OCI-LY7 (cell line): Measurements from ENCODE around the gene TGFB1I1. TPM values are rescaled to one million over a fixed set of nuclear protein-coding genes. Genes with fewer than 3 reads are reported as not detected.
"Not testable (repeated sequence)": the region's sequence is repeated elsewhere in the genome, so short reads cannot be mapped to it uniquely, and the experiment has no call there.

Source experiments
- BruUV-seq: library from RNA; stranded (reverse); fragments of 400-500 nt; replicated peaks from 2 replicates; lab custom pipeline; 2021; lab: Mats Ljungman, UMichigan
- CTCF ChIA-PET: fragments of 300-600 bp; sonication (Branson Sonifier 250); formaldehyde crosslinking; loops from one replicate; lab custom pipeline; 2022; ENCODE audit warnings: antibody characterized with exemption; ENCODE audit not compliant: unreplicated experiment; lab: Charles Lee
- POLR2A ChIA-PET: fragments of 300-600 bp; sonication (Branson Sonifier 250); formaldehyde crosslinking; loops from one replicate; lab custom pipeline; 2022; ENCODE audit warnings: antibody characterized with exemption; lab: Charles Lee
- DNase-seq: peaks from one replicate; pipeline ENCODE4 v3.0.0-alpha.2; 2015; ENCODE audit warnings: low spot score
- H2AFZ ChIP-seq: fragments of 200-600 bp; sonication (generic), shearing (Covaris generic); 2 replicates; pipeline ENCODE4 v1.6.1; 2014; ENCODE audit warnings: mild to moderate bottlenecking, antibody characterized with exemption, low read length, moderate library complexity
- H3K27ac ChIP-seq: fragments of 200-600 bp; sonication (generic); 2 replicates; pipeline ENCODE4 v1.5.1; 2014; ENCODE audit warnings: mixed run types, low read depth, mild to moderate bottlenecking, moderate library complexity, low read length, inconsistent platforms; ENCODE audit not compliant: poor library complexity, severe bottlenecking
- H3K36me3 ChIP-seq: fragments of 200-600 bp; sonication (generic); 2 replicates; pipeline ENCODE4 v1.6.1; 2014; ENCODE audit warnings: mild to moderate bottlenecking, antibody characterized with exemption, low read length, moderate library complexity, mixed read lengths; ENCODE audit not compliant: insufficient read depth
- H3K4me1 ChIP-seq: fragments of 200-600 bp; sonication (generic); 2 replicates; pipeline ENCODE4 v1.5.1; 2014; ENCODE audit warnings: mild to moderate bottlenecking, low read length; ENCODE audit not compliant: insufficient read depth, poor library complexity, severe bottlenecking
- H3K4me2 ChIP-seq: fragments of 200-600 bp; sonication (generic); 2 replicates; pipeline ENCODE4 v1.6.1; 2014; ENCODE audit warnings: mild to moderate bottlenecking, low read length
- H3K4me3 ChIP-seq: fragments of 200-600 bp; sonication (generic); 2 replicates; pipeline ENCODE4 v1.5.1; 2014; ENCODE audit warnings: mild to moderate bottlenecking, low read depth, low read length; ENCODE audit not compliant: poor library complexity, severe bottlenecking
- H3K79me2 ChIP-seq: fragments of 200-600 bp; sonication (generic); 2 replicates; pipeline ENCODE4 v1.6.1; 2016; ENCODE audit warnings: low read depth, mild to moderate bottlenecking, low read length, moderate library complexity, mixed read lengths; ENCODE audit not compliant: insufficient read depth
- H3K9me2 ChIP-seq: fragments of 200-600 bp; sonication (generic); 2 replicates; pipeline ENCODE4 v1.6.1; 2016; ENCODE audit warnings: mild to moderate bottlenecking, low read length, mixed read lengths; ENCODE audit not compliant: insufficient read depth
- H3K9me3 ChIP-seq: fragments of 200-600 bp; sonication (generic); 2 replicates; pipeline ENCODE4 v1.6.1; 2014; ENCODE audit warnings: mild to moderate bottlenecking, mixed run types, low read length, mixed read lengths
- H4K20me1 ChIP-seq: fragments of 200-600 bp; sonication (generic); 2 replicates; pipeline ENCODE4 v1.6.1; 2014; ENCODE audit warnings: mild to moderate bottlenecking, antibody characterized with exemption, low read length, moderate library complexity, mixed read lengths; ENCODE audit not compliant: insufficient read depth
- CTCF ChIP-seq: fragments of 200-600 bp; sonication (generic); conservative IDR thresholded peaks from 2 replicates; pipeline ENCODE4 v1.5.1; 2014; ENCODE audit warnings: mild to moderate bottlenecking, antibody characterized with exemption, low read length, moderate library complexity, mixed read lengths
- EZH2phosphoT487 ChIP-seq: fragments of 200-600 bp; sonication (generic); IDR thresholded peaks from 2 replicates; pipeline ENCODE4 v1.6.1; 2018; ENCODE audit warnings: low read depth, borderline replicate concordance, mild to moderate bottlenecking, mixed run types, antibody characterized with exemption, low read length, moderate library complexity, mixed read lengths
- intact Hi-C: fragments of 100-400 bp; cut with micrococcal nuclease; formaldehyde crosslinking; loops from one replicate; pipeline ENCODE4 v1.10.0; 2022; ENCODE audit not compliant: unreplicated experiment
- total RNA-seq, 2 experiments: library from RNA; depleted of rRNA in 1 of 2; stranded (reverse); fragments of >200 nt in 1 of 2; shearing (Covaris generic) in 1 of 2; gene quantifications; 2 replicates each; pipeline ENCODE4 v1.2.3, GENCODE V29; 2014 to 2022

The TGFB1I1 gene
- total RNA-seq, 2 experiments from 2014 or later = 0.38 to 0.73 TPM

- TF ChIP-seq CTCF (no peak), EZH2phosphoT487 (no peak)
- ChIA-PET CTCF (no interaction called here), POLR2A (no interaction called here)
- H3K9me2 ChIP-seq = no peaks in the 10 kb centered on the region
- H2AFZ ChIP-seq = no peak within 1 kb of the TSS
- BruUV-seq = no TSS peak
- no peaks in the 10 kb centered on the region for H3K9me3 ChIP-seq
- no peaks in the 10 kb centered on the region for H3K36me3 ChIP-seq
- intact Hi-C loops = no loop called here
- no peaks in the 10 kb centered on the region for H3K79me2 ChIP-seq
- H4K20me1 ChIP-seq = no peaks in the 10 kb centered on the region
- H3K4me1 ChIP-seq = peaks cover 4% of the 10 kb centered on the region
- no peak for DNase-seq
- no peak within 1 kb of the TSS for H3K4me3 ChIP-seq
- no peak within 1 kb of the TSS for H3K4me2 ChIP-seq
- H3K27ac ChIP-seq = no peak within 1 kb of the TSS
Observed at GRCh38 chr16:31483081-31483480, 11.1 kb downstream of the TGFB1I1 start, which contains the start of gene SLC5A2. TSS of gene SLC5A2 (plus strand) at chr16:31483123. CDS start at chr16:31483137, 14 bp downstream.

- H3K9me2 ChIP-seq, H3K79me2 ChIP-seq, H2AFZ ChIP-seq, DNase-seq, H3K9me3 ChIP-seq, POLR2A ChIA-PET, intact Hi-C loops, H3K4me1 ChIP-seq, BruUV-seq, H3K4me2 ChIP-seq, CTCF ChIA-PET, H4K20me1 ChIP-seq, H3K4me3 ChIP-seq, H3K27ac ChIP-seq, H3K36me3 ChIP-seq: not testable (repeated sequence)
Observed at GRCh38 chr16:31484048-31484447, 12.1 kb downstream of the TGFB1I1 start.

GRCh38 chr16:31484491-31485171 is 12.7 kb downstream of the TGFB1I1 start:
- Histone ChIP-seq H3K9me2 (no peaks in the 10 kb centered on the region), H3K4me2 (no peak overlapping the region), H3K79me2 (no peaks in the 10 kb centered on the region), H4K20me1 (no peaks in the 10 kb centered on the region), H3K27ac (no peak overlapping the region), H3K9me3 (no peaks in the 10 kb centered on the region), H3K4me3 (no peak overlapping the region), H3K4me1 (peaks cover 4% of the 10 kb centered on the region), H2AFZ (no peak overlapping the region), H3K36me3 (no peaks in the 10 kb centered on the region)
- no TSS peak for BruUV-seq
- intact Hi-C loops = no loop called here
- TF ChIP-seq CTCF (no peak), EZH2phosphoT487 (no peak)
- ChIA-PET CTCF (no interaction called here), POLR2A (no interaction called here)
- DNase-seq = no peak
